OCI-LY7 (cell line): Measurements from ENCODE around the gene ADARB2. TPM values are rescaled to one million over a fixed set of nuclear protein-coding genes. Genes with fewer than 3 reads are reported as not detected.

Experiments used
- BruUV-seq: library from RNA; stranded (reverse); fragments of 400-500 nt; replicated peaks from 2 replicates; lab custom pipeline; 2021; lab: Mats Ljungman, UMichigan
- CTCF ChIA-PET: fragments of 300-600 bp; sonication (Branson Sonifier 250); formaldehyde crosslinking; loops from one replicate; lab custom pipeline; 2022; ENCODE audit warnings: antibody characterized with exemption; ENCODE audit not compliant: unreplicated experiment; lab: Charles Lee
- POLR2A ChIA-PET: fragments of 300-600 bp; sonication (Branson Sonifier 250); formaldehyde crosslinking; loops from one replicate; lab custom pipeline; 2022; ENCODE audit warnings: antibody characterized with exemption; lab: Charles Lee
- DNase-seq: peaks from one replicate; pipeline ENCODE4 v3.0.0-alpha.2; 2015; ENCODE audit warnings: low spot score
- H2AFZ ChIP-seq: fragments of 200-600 bp; sonication (generic), shearing (Covaris generic); 2 replicates; pipeline ENCODE4 v1.6.1; 2014; ENCODE audit warnings: mild to moderate bottlenecking, antibody characterized with exemption, low read length, moderate library complexity
- H3K27ac ChIP-seq: fragments of 200-600 bp; sonication (generic); 2 replicates; pipeline ENCODE4 v1.5.1; 2014; ENCODE audit warnings: mixed run types, low read depth, mild to moderate bottlenecking, moderate library complexity, low read length, inconsistent platforms; ENCODE audit not compliant: poor library complexity, severe bottlenecking
- H3K36me3 ChIP-seq: fragments of 200-600 bp; sonication (generic); 2 replicates; pipeline ENCODE4 v1.6.1; 2014; ENCODE audit warnings: mild to moderate bottlenecking, antibody characterized with exemption, low read length, moderate library complexity, mixed read lengths; ENCODE audit not compliant: insufficient read depth
- H3K4me1 ChIP-seq: fragments of 200-600 bp; sonication (generic); 2 replicates; pipeline ENCODE4 v1.5.1; 2014; ENCODE audit warnings: mild to moderate bottlenecking, low read length; ENCODE audit not compliant: insufficient read depth, poor library complexity, severe bottlenecking
- H3K4me2 ChIP-seq: fragments of 200-600 bp; sonication (generic); 2 replicates; pipeline ENCODE4 v1.6.1; 2014; ENCODE audit warnings: mild to moderate bottlenecking, low read length
- H3K4me3 ChIP-seq: fragments of 200-600 bp; sonication (generic); 2 replicates; pipeline ENCODE4 v1.5.1; 2014; ENCODE audit warnings: mild to moderate bottlenecking, low read depth, low read length; ENCODE audit not compliant: poor library complexity, severe bottlenecking
- H3K79me2 ChIP-seq: fragments of 200-600 bp; sonication (generic); 2 replicates; pipeline ENCODE4 v1.6.1; 2016; ENCODE audit warnings: low read depth, mild to moderate bottlenecking, low read length, moderate library complexity, mixed read lengths; ENCODE audit not compliant: insufficient read depth
- H3K9me2 ChIP-seq: fragments of 200-600 bp; sonication (generic); 2 replicates; pipeline ENCODE4 v1.6.1; 2016; ENCODE audit warnings: mild to moderate bottlenecking, low read length, mixed read lengths; ENCODE audit not compliant: insufficient read depth
- H3K9me3 ChIP-seq: fragments of 200-600 bp; sonication (generic); 2 replicates; pipeline ENCODE4 v1.6.1; 2014; ENCODE audit warnings: mild to moderate bottlenecking, mixed run types, low read length, mixed read lengths
- H4K20me1 ChIP-seq: fragments of 200-600 bp; sonication (generic); 2 replicates; pipeline ENCODE4 v1.6.1; 2014; ENCODE audit warnings: mild to moderate bottlenecking, antibody characterized with exemption, low read length, moderate library complexity, mixed read lengths; ENCODE audit not compliant: insufficient read depth
- EZH2phosphoT487 ChIP-seq: fragments of 200-600 bp; sonication (generic); IDR thresholded peaks from 2 replicates; pipeline ENCODE4 v1.6.1; 2018; ENCODE audit warnings: low read depth, borderline replicate concordance, mild to moderate bottlenecking, mixed run types, antibody characterized with exemption, low read length, moderate library complexity, mixed read lengths
- intact Hi-C: fragments of 100-400 bp; cut with micrococcal nuclease; formaldehyde crosslinking; loops from one replicate; pipeline ENCODE4 v1.10.0; 2022; ENCODE audit not compliant: unreplicated experiment
- total RNA-seq, 2 experiments: library from RNA; depleted of rRNA in 1 of 2; stranded (reverse); fragments of >200 nt in 1 of 2; shearing (Covaris generic) in 1 of 2; gene quantifications; 2 replicates each; pipeline ENCODE4 v1.2.3, GENCODE V29; 2014 to 2022
- TF ChIP-seq, protein P1 (sequence below): fragments of 200-600 bp; sonication (generic); conservative IDR thresholded peaks from 2 replicates; pipeline ENCODE4 v1.5.1; 2014; ENCODE audit warnings: mild to moderate bottlenecking, antibody characterized with exemption, low read length, moderate library complexity, mixed read lengths

ADARB2 gene
- total RNA-seq, 2 experiments from 2014 or later: 0.03 TPM; not detected in 1

DNA sequence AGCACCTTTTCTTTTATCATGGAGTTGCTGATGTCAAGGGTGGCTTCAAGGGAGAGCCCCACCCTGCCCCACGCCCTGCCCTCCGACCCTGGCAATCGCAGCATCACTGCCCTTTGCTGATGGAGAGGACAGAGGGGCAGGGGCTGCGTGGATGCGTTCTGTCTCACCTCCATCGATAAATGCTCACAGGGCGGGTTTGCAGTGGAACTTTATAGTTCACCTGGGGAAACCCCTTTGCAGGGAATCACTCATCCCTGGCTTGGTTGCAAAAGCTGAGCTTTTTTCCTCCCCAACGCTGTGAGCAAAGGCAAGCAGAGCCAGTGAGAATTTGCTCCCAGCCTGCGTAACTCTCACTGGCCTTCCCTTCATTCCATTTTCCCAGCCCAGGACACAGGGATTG is 504.3 kb downstream of the ADARB2 start:
- Histone ChIP-seq H4K20me1 (no peaks in the 10 kb centered on the region), H2AFZ (no peak overlapping the region), H3K4me2 (no peak overlapping the region), H3K36me3 (no peaks in the 10 kb centered on the region), H3K79me2 (no peaks in the 10 kb centered on the region), H3K9me2 (no peaks in the 10 kb centered on the region), H3K4me1 (no peaks in the 10 kb centered on the region), H3K4me3 (no peak overlapping the region), H3K9me3 (no peaks in the 10 kb centered on the region), H3K27ac (no peak overlapping the region)
- ChIA-PET POLR2A (no interaction called here), CTCF (no interaction called here)
- BruUV-seq: no TSS peak
- intact Hi-C loops: no loop called here
- no peak for DNase-seq
- TF ChIP-seq EZH2phosphoT487: no peak
- TF ChIP-seq, protein P1, sequence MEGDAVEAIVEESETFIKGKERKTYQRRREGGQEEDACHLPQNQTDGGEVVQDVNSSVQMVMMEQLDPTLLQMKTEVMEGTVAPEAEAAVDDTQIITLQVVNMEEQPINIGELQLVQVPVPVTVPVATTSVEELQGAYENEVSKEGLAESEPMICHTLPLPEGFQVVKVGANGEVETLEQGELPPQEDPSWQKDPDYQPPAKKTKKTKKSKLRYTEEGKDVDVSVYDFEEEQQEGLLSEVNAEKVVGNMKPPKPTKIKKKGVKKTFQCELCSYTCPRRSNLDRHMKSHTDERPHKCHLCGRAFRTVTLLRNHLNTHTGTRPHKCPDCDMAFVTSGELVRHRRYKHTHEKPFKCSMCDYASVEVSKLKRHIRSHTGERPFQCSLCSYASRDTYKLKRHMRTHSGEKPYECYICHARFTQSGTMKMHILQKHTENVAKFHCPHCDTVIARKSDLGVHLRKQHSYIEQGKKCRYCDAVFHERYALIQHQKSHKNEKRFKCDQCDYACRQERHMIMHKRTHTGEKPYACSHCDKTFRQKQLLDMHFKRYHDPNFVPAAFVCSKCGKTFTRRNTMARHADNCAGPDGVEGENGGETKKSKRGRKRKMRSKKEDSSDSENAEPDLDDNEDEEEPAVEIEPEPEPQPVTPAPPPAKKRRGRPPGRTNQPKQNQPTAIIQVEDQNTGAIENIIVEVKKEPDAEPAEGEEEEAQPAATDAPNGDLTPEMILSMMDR: no peak

DNA sequence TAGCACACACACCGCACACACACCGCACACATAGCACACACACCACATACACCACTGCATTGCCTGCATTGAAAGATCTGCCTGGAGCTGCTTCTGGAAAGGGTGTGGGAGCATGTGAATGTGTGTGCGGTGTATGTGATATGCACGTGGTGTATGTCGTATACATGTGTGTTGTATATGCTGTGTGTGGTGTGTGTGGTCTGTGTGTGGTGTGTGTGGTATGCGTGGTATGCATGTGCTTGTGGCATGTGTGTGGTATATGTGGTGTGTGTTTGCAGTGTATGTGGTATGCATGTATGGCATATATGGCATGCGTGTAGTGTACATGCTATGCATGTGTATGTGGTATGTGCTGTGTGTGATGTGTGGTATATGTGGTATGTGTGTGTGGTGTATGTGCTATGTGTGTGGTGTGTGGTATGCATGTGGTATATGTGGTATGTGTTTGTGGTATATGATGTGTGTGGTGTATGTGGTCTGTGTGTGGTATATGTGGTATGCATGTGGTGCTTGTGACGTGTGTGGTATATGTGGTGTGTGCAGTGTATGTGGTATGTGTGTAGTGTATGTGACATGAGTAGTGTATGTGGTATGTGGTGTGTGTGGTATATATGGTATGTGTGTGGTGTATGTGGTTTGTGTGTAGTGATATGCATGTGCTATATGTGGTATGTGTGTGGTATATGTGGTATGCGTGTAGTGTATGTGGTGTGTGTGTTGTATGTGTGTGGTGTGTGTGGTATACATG is 505.0 kb downstream of the ADARB2 start:
- Histone ChIP-seq H2AFZ (no peak overlapping the region), H3K4me3 (no peak overlapping the region), H3K36me3 (no peaks in the 10 kb centered on the region), H3K79me2 (no peaks in the 10 kb centered on the region), H3K9me2 (no peaks in the 10 kb centered on the region), H3K4me2 (no peak overlapping the region), H3K9me3 (no peaks in the 10 kb centered on the region), H3K4me1 (no peaks in the 10 kb centered on the region), H3K27ac (no peak overlapping the region), H4K20me1 (no peaks in the 10 kb centered on the region)
- POLR2A ChIA-PET: no interaction called here
- no peak for DNase-seq
- intact Hi-C loops: no loop called here
- no TSS peak for BruUV-seq
- TF ChIP-seq, protein P1: no peak
- no peak for TF ChIP-seq EZH2phosphoT487
- CTCF ChIA-PET: no interaction called here

DNA sequence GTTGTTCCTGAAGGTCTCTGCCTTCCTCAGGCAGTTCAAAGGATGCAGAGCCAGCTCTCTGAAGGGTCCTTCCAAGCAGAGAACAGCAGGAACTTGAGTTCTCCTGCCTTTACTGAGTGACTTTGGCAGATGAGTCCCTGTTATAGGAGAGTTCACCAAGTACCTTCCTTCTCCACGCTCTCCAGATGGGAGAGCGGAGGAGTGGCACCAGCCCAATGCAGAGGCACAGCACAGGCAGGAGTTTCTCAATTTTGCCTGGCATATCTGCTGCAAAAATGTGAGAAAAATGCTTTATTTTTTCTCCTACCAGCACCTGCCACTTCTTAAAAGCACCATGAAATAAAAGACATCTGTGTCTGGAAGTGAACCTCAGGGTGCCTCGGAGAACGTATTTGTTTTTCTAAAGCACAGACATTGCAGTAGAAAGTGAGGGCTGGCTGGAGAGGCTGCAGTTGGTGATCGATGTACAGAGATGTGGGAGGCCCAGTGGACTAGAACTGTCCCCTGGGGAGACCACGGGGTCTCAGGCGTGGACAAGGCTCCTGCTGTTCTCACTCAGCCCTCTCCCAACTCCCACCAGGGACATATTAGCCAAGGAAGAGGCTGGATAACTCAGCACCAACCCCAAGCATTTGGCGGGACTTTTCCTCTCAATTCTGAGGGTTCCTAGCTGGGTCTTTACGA is 506.6 kb downstream of the ADARB2 start:
- no peak for TF ChIP-seq EZH2phosphoT487
- intact Hi-C loops: no loop called here
- POLR2A ChIA-PET: no interaction called here
- H3K4me2 ChIP-seq: no peak overlapping the region
- CTCF ChIA-PET: no interaction called here
- H2AFZ ChIP-seq: no peak overlapping the region
- no peak for DNase-seq
- H3K9me2 ChIP-seq: no peaks in the 10 kb centered on the region
- no peaks in the 10 kb centered on the region for H3K36me3 ChIP-seq
- H4K20me1 ChIP-seq: no peaks in the 10 kb centered on the region
- no peaks in the 10 kb centered on the region for H3K79me2 ChIP-seq
- no peaks in the 10 kb centered on the region for H3K9me3 ChIP-seq
- no peak overlapping the region for H3K4me3 ChIP-seq
- BruUV-seq: no TSS peak
- H3K27ac ChIP-seq: no peak overlapping the region
- no peaks in the 10 kb centered on the region for H3K4me1 ChIP-seq
